MM.1S (cell line): ENCODE measurements around the gene KLK1.

Source experiments
- DNase-seq: peaks from one replicate; pipeline ENCODE4 v3.0.0-alpha.2; 2015
- H2AFZ ChIP-seq: fragments of 300-600 bp; sonication (generic); 2 replicates; pipeline ENCODE4 v1.6.0; 2016; ENCODE audit warnings: antibody characterized with exemption, low read length
- H3F3A ChIP-seq: fragments of 300-600 bp; sonication (generic); 2 replicates; pipeline ENCODE4 v1.6.1; 2016; ENCODE audit warnings: mild to moderate bottlenecking, antibody characterized with exemption, low read length, moderate library complexity, mixed read lengths; ENCODE audit not compliant: insufficient read depth
- H3K27ac ChIP-seq: fragments of 300-600 bp; sonication (generic); 2 replicates; pipeline ENCODE4 v1.5.1; 2016; ENCODE audit warnings: mild to moderate bottlenecking, low read length
- H3K27me3 ChIP-seq: fragments of 300-600 bp; sonication (generic); replicated peaks from 2 replicates; pipeline ENCODE4 v1.6.0; 2016; ENCODE audit warnings: low read length; ENCODE audit not compliant: insufficient read depth
- H3K36me3 ChIP-seq: fragments of 300-600 bp; sonication (generic); replicated peaks from 2 replicates; pipeline ENCODE4 v1.6.1; 2016; ENCODE audit warnings: mild to moderate bottlenecking, low read length, mixed read lengths; ENCODE audit not compliant: insufficient read depth
- H3K4me1 ChIP-seq: fragments of 300-600 bp; sonication (generic); 2 replicates; pipeline ENCODE4 v1.6.1; 2016; ENCODE audit warnings: low read length, mixed read lengths
- H3K4me2 ChIP-seq: fragments of 300-600 bp; sonication (generic); 2 replicates; pipeline ENCODE4 v1.6.0; 2016; ENCODE audit warnings: low read depth, low read length
- H3K4me3 ChIP-seq: fragments of 300-600 bp; sonication (generic); 2 replicates; pipeline ENCODE4 v1.5.1; 2016; ENCODE audit warnings: low read length, mixed read lengths
- H3K79me2 ChIP-seq: fragments of 300-600 bp; sonication (generic); 2 replicates; pipeline ENCODE4 v1.6.1; 2016; ENCODE audit warnings: mixed run types, low read length, mixed read lengths
- H3K9ac ChIP-seq: fragments of 300-600 bp; sonication (generic); 2 replicates; pipeline ENCODE4 v1.6.1; 2016; ENCODE audit warnings: low read length, mixed read lengths
- H3K9me2 ChIP-seq: fragments of 300-600 bp; sonication (generic); replicated peaks from 2 replicates; pipeline ENCODE4 v1.6.1; 2016; ENCODE audit warnings: mild to moderate bottlenecking, low read length, mixed read lengths; ENCODE audit not compliant: insufficient read depth
- H3K9me3 ChIP-seq: fragments of 300-600 bp; sonication (generic); replicated peaks from 2 replicates; pipeline ENCODE4 v1.6.1; 2016; ENCODE audit warnings: mild to moderate bottlenecking, low read length, mixed read lengths; ENCODE audit not compliant: insufficient read depth
- H4K20me1 ChIP-seq: fragments of 300-600 bp; sonication (generic); 2 replicates; pipeline ENCODE4 v1.6.1; 2016; ENCODE audit warnings: mild to moderate bottlenecking, low read length, moderate library complexity, mixed read lengths; ENCODE audit not compliant: insufficient read depth
- EZH2 ChIP-seq: fragments of 300-600 bp; sonication (generic); optimal IDR thresholded peaks from 2 replicates; pipeline ENCODE3; 2017; ENCODE audit warnings: low read depth, mild to moderate bottlenecking, antibody characterized with exemption, low read length, mixed read lengths
- EZH2phosphoT487 ChIP-seq: fragments of 300-600 bp; sonication (generic); IDR thresholded peaks from 2 replicates; pipeline ENCODE4 v1.6.1; 2018; ENCODE audit warnings: antibody characterized with exemption, low read length
- TF ChIP-seq, protein P1 (sequence below): fragments of 300-600 bp; sonication (generic); IDR thresholded peaks from 2 replicates; pipeline ENCODE4 v1.5.1; 2016; ENCODE audit warnings: antibody characterized with exemption, low read length, mixed read lengths

The KLK1 gene

GRCh38 chr19:50818859-50819472, 4.6 kb downstream of the KLK1 start:
- Histone ChIP-seq H4K20me1 (no peaks in the 10 kb centered on the region), H3K9ac (no peak overlapping the region), H3F3A (no peaks in the 10 kb centered on the region), H3K9me2 (no peaks in the 10 kb centered on the region), H3K4me1 (no peaks in the 10 kb centered on the region), H3K4me2 (no peak overlapping the region), H3K27ac (no peak overlapping the region), H3K27me3 (peaks cover 90% of the 10 kb centered on the region), H2AFZ (no peak overlapping the region), H3K9me3 (no peaks in the 10 kb centered on the region), H3K4me3 (no peak overlapping the region), H3K36me3 (no peaks in the 10 kb centered on the region), H3K79me2 (no peaks in the 10 kb centered on the region)
- no peak for DNase-seq
- TF ChIP-seq EZH2 (no peak), EZH2phosphoT487 (no peak)
- TF ChIP-seq, protein P1, sequence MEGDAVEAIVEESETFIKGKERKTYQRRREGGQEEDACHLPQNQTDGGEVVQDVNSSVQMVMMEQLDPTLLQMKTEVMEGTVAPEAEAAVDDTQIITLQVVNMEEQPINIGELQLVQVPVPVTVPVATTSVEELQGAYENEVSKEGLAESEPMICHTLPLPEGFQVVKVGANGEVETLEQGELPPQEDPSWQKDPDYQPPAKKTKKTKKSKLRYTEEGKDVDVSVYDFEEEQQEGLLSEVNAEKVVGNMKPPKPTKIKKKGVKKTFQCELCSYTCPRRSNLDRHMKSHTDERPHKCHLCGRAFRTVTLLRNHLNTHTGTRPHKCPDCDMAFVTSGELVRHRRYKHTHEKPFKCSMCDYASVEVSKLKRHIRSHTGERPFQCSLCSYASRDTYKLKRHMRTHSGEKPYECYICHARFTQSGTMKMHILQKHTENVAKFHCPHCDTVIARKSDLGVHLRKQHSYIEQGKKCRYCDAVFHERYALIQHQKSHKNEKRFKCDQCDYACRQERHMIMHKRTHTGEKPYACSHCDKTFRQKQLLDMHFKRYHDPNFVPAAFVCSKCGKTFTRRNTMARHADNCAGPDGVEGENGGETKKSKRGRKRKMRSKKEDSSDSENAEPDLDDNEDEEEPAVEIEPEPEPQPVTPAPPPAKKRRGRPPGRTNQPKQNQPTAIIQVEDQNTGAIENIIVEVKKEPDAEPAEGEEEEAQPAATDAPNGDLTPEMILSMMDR: no peak

DNA sequence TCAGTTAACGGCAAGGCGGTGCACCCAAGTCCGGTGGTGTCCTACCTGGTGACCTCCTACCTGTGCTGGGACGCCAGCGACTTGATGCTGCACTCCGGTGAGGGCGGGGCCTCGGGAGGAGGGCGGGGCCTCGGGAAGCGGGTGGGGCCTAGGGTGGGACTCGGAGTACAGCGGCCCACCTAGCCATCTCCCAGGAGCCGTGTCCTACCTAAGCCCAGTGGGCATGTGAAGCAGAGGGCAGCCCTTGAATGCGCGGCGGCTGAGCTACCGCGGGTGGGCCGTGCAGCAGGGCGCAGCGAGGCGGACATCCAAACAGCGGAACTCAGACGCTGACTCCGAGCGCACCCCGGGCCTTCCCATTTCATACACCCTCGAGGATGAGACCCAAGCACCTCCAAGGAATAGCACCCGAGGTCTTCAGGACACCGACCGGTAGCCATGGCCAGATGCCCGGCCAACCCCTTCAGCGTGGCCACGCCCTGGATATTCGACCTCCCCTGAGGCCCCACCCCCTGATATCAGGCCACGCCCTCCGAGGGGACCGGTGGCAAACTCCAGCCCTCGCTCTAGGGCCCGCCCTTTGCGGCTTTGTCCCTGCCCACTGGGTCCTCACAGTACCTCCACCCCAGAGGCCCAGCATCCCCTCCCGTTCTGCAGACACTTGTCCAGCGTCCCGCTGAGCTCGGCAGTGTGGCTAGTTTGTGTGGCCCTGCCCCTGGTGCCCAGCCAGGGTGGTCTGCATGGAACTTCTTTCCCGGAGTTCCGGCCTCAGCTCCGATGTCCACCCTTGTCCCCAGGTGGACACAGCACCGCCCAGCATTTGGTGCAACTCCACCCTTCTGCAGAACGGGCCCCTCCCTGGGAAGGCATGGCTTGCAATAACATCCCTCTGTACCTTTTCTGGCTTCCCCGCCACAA, 5.4 kb downstream of the KLK1 start:
- no peak overlapping the region for H3K27ac ChIP-seq
- no peak for DNase-seq
- peaks cover 90% of the 10 kb centered on the region for H3K27me3 ChIP-seq
- no peaks in the 10 kb centered on the region for H3K9me3 ChIP-seq
- TF ChIP-seq, protein P1: no peak
- TF ChIP-seq EZH2phosphoT487 (no peak), EZH2 (no peak)
- H3K79me2 ChIP-seq: no peaks in the 10 kb centered on the region
- H3K4me1 ChIP-seq: no peaks in the 10 kb centered on the region
- H3K4me3 ChIP-seq: no peak overlapping the region
- no peak overlapping the region for H3K9ac ChIP-seq
- no peaks in the 10 kb centered on the region for H3K36me3 ChIP-seq
- H3F3A ChIP-seq: no peaks in the 10 kb centered on the region
- no peaks in the 10 kb centered on the region for H3K9me2 ChIP-seq
- H4K20me1 ChIP-seq: no peaks in the 10 kb centered on the region
- H2AFZ ChIP-seq: no peak overlapping the region
- no peak overlapping the region for H3K4me2 ChIP-seq

DNA sequence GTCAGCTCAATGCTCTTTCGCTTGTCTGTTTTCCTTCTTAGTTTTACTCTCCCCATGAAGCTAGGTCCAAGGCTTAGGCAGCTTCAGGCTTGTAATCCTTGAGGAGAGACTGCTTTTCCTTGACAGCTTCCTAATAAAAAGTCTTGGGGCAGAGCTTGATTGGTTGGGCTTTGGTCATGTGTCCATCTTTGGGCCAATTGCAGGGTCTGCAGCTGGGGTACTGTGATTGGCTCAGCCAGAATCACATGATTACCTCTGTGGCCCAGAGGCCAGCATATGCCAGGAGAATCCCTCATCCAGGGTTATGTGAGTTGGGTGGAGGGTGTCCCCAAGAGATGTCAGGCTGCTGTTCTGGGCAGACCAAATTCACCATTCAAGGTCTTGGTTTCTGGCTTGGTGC, 8.1 kb downstream of the KLK1 start:
- Histone ChIP-seq H3K36me3 (no peaks in the 10 kb centered on the region), H3K27ac (no peak overlapping the region), H3K4me3 (no peak overlapping the region), H3F3A (no peaks in the 10 kb centered on the region), H3K9ac (no peak overlapping the region), H4K20me1 (no peaks in the 10 kb centered on the region), H2AFZ (no peak overlapping the region), H3K4me2 (no peak overlapping the region), H3K4me1 (no peaks in the 10 kb centered on the region), H3K9me2 (no peaks in the 10 kb centered on the region), H3K27me3 (peaks cover 76% of the 10 kb centered on the region), H3K79me2 (no peaks in the 10 kb centered on the region), H3K9me3 (no peaks in the 10 kb centered on the region)
- DNase-seq: no peak
- TF ChIP-seq, protein P1: no peak
- TF ChIP-seq EZH2phosphoT487 (no peak), EZH2 (no peak)
